ENCODE measurements around the gene CHRDL1.

The CHRDL1 gene

GRCh38 chrX:110750526-110751189, 45.0 kb downstream of the CHRDL1 start:
- Histone ChIP-seq H3K4me1 (no peaks in the 10 kb centered on the region), H3K27me3 (no peaks in the 10 kb centered on the region), H3K36me3 (no peaks in the 10 kb centered on the region), H3K9me3 (no peaks in the 10 kb centered on the region), H3K4me3 (ENCODE audit: low read depth, low read length) (no peak overlapping the region)
- DNase-seq, result no peak
- TF ChIP-seq, protein P1, sequence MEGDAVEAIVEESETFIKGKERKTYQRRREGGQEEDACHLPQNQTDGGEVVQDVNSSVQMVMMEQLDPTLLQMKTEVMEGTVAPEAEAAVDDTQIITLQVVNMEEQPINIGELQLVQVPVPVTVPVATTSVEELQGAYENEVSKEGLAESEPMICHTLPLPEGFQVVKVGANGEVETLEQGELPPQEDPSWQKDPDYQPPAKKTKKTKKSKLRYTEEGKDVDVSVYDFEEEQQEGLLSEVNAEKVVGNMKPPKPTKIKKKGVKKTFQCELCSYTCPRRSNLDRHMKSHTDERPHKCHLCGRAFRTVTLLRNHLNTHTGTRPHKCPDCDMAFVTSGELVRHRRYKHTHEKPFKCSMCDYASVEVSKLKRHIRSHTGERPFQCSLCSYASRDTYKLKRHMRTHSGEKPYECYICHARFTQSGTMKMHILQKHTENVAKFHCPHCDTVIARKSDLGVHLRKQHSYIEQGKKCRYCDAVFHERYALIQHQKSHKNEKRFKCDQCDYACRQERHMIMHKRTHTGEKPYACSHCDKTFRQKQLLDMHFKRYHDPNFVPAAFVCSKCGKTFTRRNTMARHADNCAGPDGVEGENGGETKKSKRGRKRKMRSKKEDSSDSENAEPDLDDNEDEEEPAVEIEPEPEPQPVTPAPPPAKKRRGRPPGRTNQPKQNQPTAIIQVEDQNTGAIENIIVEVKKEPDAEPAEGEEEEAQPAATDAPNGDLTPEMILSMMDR (IDR thresholded peaks at IDR 0.05; ENCODE audit: low read depth, low read length), result no peak

DNA sequence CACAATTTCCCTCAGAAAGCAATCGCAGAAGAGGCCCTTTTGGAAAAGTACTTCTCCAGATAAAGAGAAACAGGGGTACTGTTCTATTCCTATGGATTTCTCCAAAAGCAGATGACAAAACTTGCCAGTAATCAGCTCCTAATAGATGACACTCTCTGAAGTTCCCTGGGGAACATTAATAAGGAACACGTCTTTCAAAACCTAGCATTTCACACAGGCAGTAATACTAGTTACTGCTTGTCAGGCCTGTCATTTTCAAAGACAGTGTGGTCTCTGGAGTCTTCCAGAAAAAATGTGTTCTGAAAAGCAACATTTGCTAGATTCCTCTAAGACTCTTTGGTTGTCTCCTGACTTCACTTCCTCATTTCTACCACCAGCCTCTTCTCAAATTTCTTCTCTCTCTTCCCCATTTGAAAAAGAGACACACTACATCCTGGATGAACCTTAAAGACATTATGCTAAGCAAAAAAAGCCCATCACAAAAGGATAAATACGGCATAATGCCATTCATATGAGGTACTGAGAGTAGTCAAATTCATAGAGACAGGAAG, 47.3 kb downstream of the CHRDL1 start:
- H3K36me3 ChIP-seq, result no peaks in the 10 kb centered on the region
- TF ChIP-seq, protein P1 (IDR thresholded peaks at IDR 0.05; ENCODE audit: low read depth, low read length), result no peak
- no peak overlapping the region for H3K4me3 ChIP-seq (ENCODE audit: low read depth, low read length)
- H3K27me3 ChIP-seq, result no peaks in the 10 kb centered on the region
- no peaks in the 10 kb centered on the region for H3K4me1 ChIP-seq
- no peak for DNase-seq
- H3K9me3 ChIP-seq, result no peaks in the 10 kb centered on the region

DNA sequence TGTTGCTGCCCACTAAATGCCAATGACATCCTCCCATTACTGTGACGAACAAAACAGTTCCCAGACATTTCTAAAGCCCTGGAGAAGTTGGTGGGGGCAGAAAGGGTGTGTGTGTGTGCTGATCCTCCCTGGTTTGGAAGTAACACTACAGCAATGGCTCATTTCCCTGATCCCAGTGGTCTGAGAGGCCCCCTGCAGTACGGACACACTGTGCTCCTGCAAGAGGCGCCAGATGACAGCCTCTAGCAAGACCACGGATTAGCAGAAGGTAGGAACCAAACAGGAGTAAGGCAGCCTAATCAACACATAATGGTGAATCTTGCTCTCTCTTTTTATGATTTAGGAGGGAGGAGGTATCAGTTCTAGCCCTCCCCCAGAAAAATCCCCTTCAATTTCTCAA, 49.6 kb downstream of the CHRDL1 start:
- Histone ChIP-seq H3K4me1 (no peaks in the 10 kb centered on the region), H3K27me3 (no peaks in the 10 kb centered on the region), H3K4me3 (ENCODE audit: low read depth, low read length) (no peak overlapping the region), H3K9me3 (no peaks in the 10 kb centered on the region), H3K36me3 (no peaks in the 10 kb centered on the region)
- DNase-seq, result no peak
- TF ChIP-seq, protein P1 (IDR thresholded peaks at IDR 0.05; ENCODE audit: low read depth, low read length), result no peak

DNA sequence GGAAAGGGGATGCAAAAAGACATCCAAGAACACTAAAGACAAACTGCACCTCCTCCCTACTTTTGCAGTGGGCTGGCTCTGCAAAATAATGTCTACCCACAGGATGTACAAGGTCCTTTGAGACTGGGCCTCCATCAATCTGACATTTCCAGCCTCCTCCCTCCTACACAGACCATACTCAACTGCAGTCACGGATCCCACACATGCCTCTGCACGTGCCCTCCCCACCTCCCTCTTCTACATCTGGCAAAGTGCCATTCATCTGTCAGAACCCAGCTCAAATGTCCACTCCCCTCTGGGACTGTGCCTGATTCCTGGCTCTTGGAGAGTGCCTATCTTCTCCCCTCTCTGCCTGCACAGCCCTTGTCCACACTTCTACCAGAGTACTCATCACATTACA, 50.3 kb downstream of the CHRDL1 start:
- no peaks in the 10 kb centered on the region for H3K9me3 ChIP-seq
- DNase-seq, result no peak
- no peaks in the 10 kb centered on the region for H3K27me3 ChIP-seq
- TF ChIP-seq, protein P1 (IDR thresholded peaks at IDR 0.05; ENCODE audit: low read depth, low read length), result no peak
- no peaks in the 10 kb centered on the region for H3K36me3 ChIP-seq
- H3K4me3 ChIP-seq (ENCODE audit: low read depth, low read length), result no peak overlapping the region
- no peaks in the 10 kb centered on the region for H3K4me1 ChIP-seq

- Histone ChIP-seq H3K4me3 (ENCODE audit: low read depth, low read length) (no peak overlapping the region), H3K4me1 (no peaks in the 10 kb centered on the region), H3K36me3 (no peaks in the 10 kb centered on the region), H3K27me3 (no peaks in the 10 kb centered on the region), H3K9me3 (no peaks in the 10 kb centered on the region)
- no peak for DNase-seq
- TF ChIP-seq, protein P1 (IDR thresholded peaks at IDR 0.05; ENCODE audit: low read depth, low read length), result no peak
These were observed 51.8 kb downstream of the CHRDL1 start for GRCh38 chrX:110743679-110744340.

DNA sequence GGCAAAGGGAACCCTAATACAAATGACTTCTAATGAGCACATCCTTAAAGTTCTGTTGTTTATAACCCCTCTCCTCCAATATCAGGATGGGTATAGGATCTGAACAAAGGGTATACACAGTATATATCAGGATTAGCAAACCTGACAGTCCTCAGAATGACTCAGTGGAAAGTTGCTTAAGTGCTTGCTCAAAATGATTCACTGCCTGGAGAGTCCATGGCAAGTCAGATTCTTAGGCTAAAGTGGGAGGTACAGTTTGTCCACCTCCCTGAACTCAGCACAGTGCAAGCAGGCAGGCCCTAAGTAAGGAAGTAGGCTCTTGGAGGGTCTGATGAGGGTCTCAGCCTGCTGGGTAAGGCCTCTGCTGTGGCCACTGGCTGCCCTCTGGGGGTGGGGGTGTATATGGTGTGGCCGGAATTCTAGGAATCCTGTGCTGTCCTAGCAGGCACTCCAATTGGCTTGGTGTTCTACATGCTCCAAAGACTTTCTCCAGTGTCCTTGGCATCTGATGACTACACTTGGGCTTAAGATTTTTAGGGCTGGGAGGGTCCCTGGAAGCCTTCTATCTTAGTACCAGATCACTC, 54.3 kb downstream of the CHRDL1 start:
- Histone ChIP-seq H3K27me3 (no peaks in the 10 kb centered on the region), H3K36me3 (no peaks in the 10 kb centered on the region), H3K9me3 (no peaks in the 10 kb centered on the region), H3K4me3 (ENCODE audit: low read depth, low read length) (no peak overlapping the region), H3K4me1 (no peaks in the 10 kb centered on the region)
- TF ChIP-seq, protein P1 (IDR thresholded peaks at IDR 0.05; ENCODE audit: low read depth, low read length), result no peak
- no peak for DNase-seq

Data from BE2C (cell line).